NCI-H82 treated with DMSO at 0.1 percent for 48 hours (cell line): ENCODE data around the gene P2RX1.

Source experiments
- DNase-seq: peaks from one replicate; lab custom pipeline; 2025; ENCODE audit not compliant: unreplicated experiment; lab: John Stamatoyannopoulos, UW

The P2RX1 gene

GRCh38 chr17:3907483-3908216 lies 8.6 kb downstream of the P2RX1 start:
- no peak for DNase-seq

- no peak for DNase-seq
Observed at GRCh38 chr17:3906881-3907280, 9.4 kb downstream of the P2RX1 start.

- DNase-seq, result peak; percentile 72
Observed at GRCh38 chr17:3905017-3905520, 11.2 kb downstream of the P2RX1 start.

- DNase-seq, result no peak
Observed at GRCh38 chr17:3904501-3904900, 11.8 kb downstream of the P2RX1 start.

- DNase-seq, result no peak
Observed at GRCh38 chr17:3903881-3904290, 12.4 kb downstream of the P2RX1 start.

GRCh38 chr17:3903051-3903825 lies 13.0 kb downstream of the P2RX1 start:
- no peak for DNase-seq

GRCh38 chr17:3900646-3901045 lies 15.6 kb downstream of the P2RX1 start:
- DNase-seq, result no peak

GRCh38 chr17:3897731-3898130 lies 18.5 kb downstream of the P2RX1 start:
- no peak for DNase-seq

- no peak for DNase-seq
Observed at GRCh38 chr17:3896968-3897235, 19.4 kb downstream of the P2RX1 start.

- no peak for DNase-seq
Observed at GRCh38 chr17:3896108-3896967, 19.9 kb downstream of the P2RX1 start.

- no peak for DNase-seq
Observed at GRCh38 chr17:3895354-3895753, 20.9 kb downstream of the P2RX1 start.

- no peak for DNase-seq
Observed at GRCh38 chr17:3894911-3895343, 21.3 kb downstream of the P2RX1 start.

GRCh38 chr17:3894188-3894587 lies 22.1 kb downstream of the P2RX1 start:
- DNase-seq, result no peak

GRCh38 chr17:3893720-3894116 lies 22.5 kb downstream of the P2RX1 start:
- DNase-seq, result no peak

GRCh38 chr17:3893003-3893719 lies 23.1 kb downstream of the P2RX1 start, which contains the start of gene CAMKK1:
Gene CAMKK1 (minus strand): TSS chr17:3893053. CDS start chr17:3885687, 7,366 bp downstream.
- peak; percentile 86 for DNase-seq

GRCh38 chr17:3892095-3892998 lies 23.9 kb downstream of the P2RX1 start:
- no peak for DNase-seq

GRCh38 chr17:3891626-3892094 lies 24.6 kb downstream of the P2RX1 start:
- no peak for DNase-seq

- peak; percentile 67 for DNase-seq
Observed at GRCh38 chr17:3890878-3891219, 25.4 kb downstream of the P2RX1 start.

GRCh38 chr17:3890082-3890877 lies 26.0 kb downstream of the P2RX1 start:
- peak; percentile 43 for DNase-seq
